GM12878 (cell line): ENCODE data around the gene WDR91. TPM values are rescaled to one million over a fixed set of nuclear protein-coding genes. Genes with fewer than 3 reads are reported as not detected.

Experiments
- HCFC1 ChIP-seq: fragments of 150-350 bp; IDR thresholded peaks from 2 replicates; pipeline ENCODE4 v1.6.1; 2014; ENCODE audit warnings: low read length
- KDM1A ChIP-seq: fragments of 200-600 bp; sonication (generic); IDR thresholded peaks from 2 replicates; pipeline ENCODE4 v1.6.1; 2016; ENCODE audit warnings: borderline replicate concordance
- NFIC ChIP-seq: IDR thresholded peaks from 2 replicates; pipeline ENCODE4 v1.6.1; 2012; ENCODE audit warnings: low read depth, mild to moderate bottlenecking, inconsistent platforms, low read length, moderate library complexity
- NRF1 ChIP-seq: conservative IDR thresholded peaks from 2 replicates; pipeline ENCODE4 v1.6.1; 2011; ENCODE audit warnings: mild to moderate bottlenecking, low read depth, low read length, improper control_type of control experiment
- POLR2AphosphoS5 ChIP-seq: IDR thresholded peaks from 2 replicates; pipeline ENCODE4 v1.6.1; 2011; ENCODE audit warnings: mild to moderate bottlenecking, low read length, inconsistent platforms
- RELA ChIP-seq: fragments of 450-650 bp; IDR thresholded peaks from 2 replicates; pipeline ENCODE4 v1.8.0; 2014; ENCODE audit warnings: borderline replicate concordance; ENCODE audit not compliant: partially characterized antibody
- SMARCA5 ChIP-seq: fragments of 450-650 bp; IDR thresholded peaks from 2 replicates; pipeline ENCODE4 v1.6.1; 2017; ENCODE audit warnings: mild to moderate bottlenecking
- SREBF1 ChIP-seq: IDR thresholded peaks from 2 replicates; pipeline ENCODE4 v1.6.1; 2012; ENCODE audit warnings: mild to moderate bottlenecking, low read length
- SRF ChIP-seq, 2 experiments: IDR thresholded peaks; 2 replicates each; pipeline ENCODE4 v1.6.1; 2011; ENCODE audit warnings: low read depth in 2 of 2, low read length in 2 of 2, mild to moderate bottlenecking in 1 of 2, moderate library complexity in 1 of 2
- STAT3 ChIP-seq: IDR thresholded peaks from 2 replicates; pipeline ENCODE4 v1.6.1; 2011; ENCODE audit warnings: low read depth, low read length, improper control_type of control experiment
- TAF1 ChIP-seq: IDR thresholded peaks from 2 replicates; pipeline ENCODE4 v1.6.1; 2011; ENCODE audit warnings: mild to moderate bottlenecking, low read depth, low read length, borderline replicate concordance
- TARDBP ChIP-seq: IDR thresholded peaks from 2 replicates; pipeline ENCODE4 v1.6.1; 2016; ENCODE audit warnings: borderline replicate concordance
- TCF7 ChIP-seq: IDR thresholded peaks from 2 replicates; pipeline ENCODE4 v1.6.1; 2014; ENCODE audit warnings: antibody characterized with exemption, borderline replicate concordance
- ZNF274 ChIP-seq: IDR thresholded peaks from one replicate; pipeline ENCODE4 v1.8.0; 2011; ENCODE audit not compliant: insufficient read length, insufficient read depth
- polyA plus RNA-seq, 11 experiments: library from polyadenylated mRNA; depleted of rRNA in 4 of 11; unstranded in 6 of 11; stranded (reverse) in 5 of 11; fragments of >200 nt; fragmentation: Nextera tagmentation in 4 of 11; fragmentation: Illumina TruSeq in 1 of 11; extraction: Ambion mirVana in 4 of 11; extraction: Trizol in 1 of 11; gene quantifications; 1 replicate in 1 of 11; 2 replicates in 10 of 11; pipeline versions ENCODE4 v1.2.1 to v1.2.3, GENCODE V29; 2011 to 2016; ENCODE audit warnings: inconsistent platforms in 2 of 11, missing spikeins in 2 of 11, low read depth in 1 of 11
- total RNA-seq, 4 experiments: library from RNA; depleted of rRNA in 3 of 4; stranded (reverse); fragments of >200 nt in 3 of 4; fragmentation: Illumina TruSeq in 1 of 4; extraction: Trizol in 1 of 4; gene quantifications; 2 replicates each; pipeline versions ENCODE4 v1.2.1 to v1.2.3, GENCODE V29; 2013 to 2021
- TF ChIP-seq, protein P1 (sequence below): fragments of 450-650 bp; IDR thresholded peaks from 2 replicates; pipeline ENCODE4 v1.6.1; 2017; ENCODE audit warnings: mild to moderate bottlenecking, moderate library complexity
- TF ChIP-seq, protein P2 (sequence below): fragments of 450-650 bp; IDR thresholded peaks from 2 replicates; pipeline ENCODE4 v1.6.1; 2016; ENCODE audit warnings: mild to moderate bottlenecking
- TF ChIP-seq, protein P3 (sequence below): fragments of 450-650 bp; IDR thresholded peaks from 2 replicates; pipeline ENCODE4 v1.6.1; 2018; ENCODE audit warnings: mild to moderate bottlenecking, low read depth, moderate library complexity; ENCODE audit not compliant: partially characterized antibody
- TF ChIP-seq, protein P4 (sequence below): IDR thresholded peaks from 2 replicates; pipeline ENCODE4 v1.6.1; 2012; ENCODE audit warnings: low read depth, low read length, improper control_type of control experiment
- TF ChIP-seq, protein P5 (sequence below): fragments of 450-650 bp; formaldehyde crosslinking; IDR thresholded peaks from 2 replicates; pipeline ENCODE4 v1.4.0; 2020; ENCODE audit warnings: mild to moderate bottlenecking, moderate library complexity

Gene WDR91
- total and polyA plus RNA-seq, 10 of the 15 experiments (the other 5 are each of a cell fraction or from before 2014, with no cell fraction given): 7.6 to 83.3 (median 16.5) TPM

DNA sequence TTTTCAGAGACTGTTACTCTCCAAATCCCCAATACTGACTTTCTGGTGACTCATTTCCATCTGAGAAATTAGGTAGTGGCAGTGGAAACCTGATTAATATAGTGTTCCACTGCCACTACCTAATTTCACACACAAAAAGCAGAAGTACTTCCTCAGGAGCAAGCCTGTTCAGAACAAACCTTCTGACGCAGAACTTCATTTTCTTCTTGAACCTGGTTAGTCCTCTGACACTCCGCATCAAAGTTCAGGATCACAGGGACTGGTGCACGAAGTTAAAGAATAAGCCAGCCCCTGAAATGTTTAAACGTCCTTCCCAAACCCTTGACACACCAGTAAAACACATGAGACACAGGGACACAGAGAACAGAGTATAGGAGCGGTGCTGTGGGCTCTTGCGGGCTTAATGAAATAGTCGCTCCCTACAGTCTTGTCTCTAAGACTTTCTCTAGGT lies 4.4 kb downstream of the WDR91 start (continued):
- TF ChIP-seq, protein P1, sequence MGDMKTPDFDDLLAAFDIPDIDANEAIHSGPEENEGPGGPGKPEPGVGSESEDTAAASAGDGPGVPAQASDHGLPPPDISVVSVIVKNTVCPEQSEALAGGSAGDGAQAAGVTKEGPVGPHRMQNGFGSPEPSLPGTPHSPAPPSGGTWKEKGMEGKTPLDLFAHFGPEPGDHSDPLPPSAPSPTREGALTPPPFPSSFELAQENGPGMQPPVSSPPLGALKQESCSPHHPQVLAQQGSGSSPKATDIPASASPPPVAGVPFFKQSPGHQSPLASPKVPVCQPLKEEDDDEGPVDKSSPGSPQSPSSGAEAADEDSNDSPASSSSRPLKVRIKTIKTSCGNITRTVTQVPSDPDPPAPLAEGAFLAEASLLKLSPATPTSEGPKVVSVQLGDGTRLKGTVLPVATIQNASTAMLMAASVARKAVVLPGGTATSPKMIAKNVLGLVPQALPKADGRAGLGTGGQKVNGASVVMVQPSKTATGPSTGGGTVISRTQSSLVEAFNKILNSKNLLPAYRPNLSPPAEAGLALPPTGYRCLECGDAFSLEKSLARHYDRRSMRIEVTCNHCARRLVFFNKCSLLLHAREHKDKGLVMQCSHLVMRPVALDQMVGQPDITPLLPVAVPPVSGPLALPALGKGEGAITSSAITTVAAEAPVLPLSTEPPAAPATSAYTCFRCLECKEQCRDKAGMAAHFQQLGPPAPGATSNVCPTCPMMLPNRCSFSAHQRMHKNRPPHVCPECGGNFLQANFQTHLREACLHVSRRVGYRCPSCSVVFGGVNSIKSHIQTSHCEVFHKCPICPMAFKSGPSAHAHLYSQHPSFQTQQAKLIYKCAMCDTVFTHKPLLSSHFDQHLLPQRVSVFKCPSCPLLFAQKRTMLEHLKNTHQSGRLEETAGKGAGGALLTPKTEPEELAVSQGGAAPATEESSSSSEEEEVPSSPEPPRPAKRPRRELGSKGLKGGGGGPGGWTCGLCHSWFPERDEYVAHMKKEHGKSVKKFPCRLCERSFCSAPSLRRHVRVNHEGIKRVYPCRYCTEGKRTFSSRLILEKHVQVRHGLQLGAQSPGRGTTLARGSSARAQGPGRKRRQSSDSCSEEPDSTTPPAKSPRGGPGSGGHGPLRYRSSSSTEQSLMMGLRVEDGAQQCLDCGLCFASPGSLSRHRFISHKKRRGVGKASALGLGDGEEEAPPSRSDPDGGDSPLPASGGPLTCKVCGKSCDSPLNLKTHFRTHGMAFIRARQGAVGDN: peak; percentile 82; the same call in 1 of the 2 replicates
- TF ChIP-seq NRF1 (no peak), HCFC1 (no peak), TCF7 (no peak), TARDBP (no peak), NFIC (peak; percentile 79), TAF1 (no peak), POLR2AphosphoS5 (no peak; the same call in 1 of the 2 replicates), KDM1A (no peak), RELA (no peak), SRF (IDR thresholded peaks at IDR 0.05; ENCODE audit: low read depth in 2 of 2, low read length in 2 of 2) (no peak), ZNF274 (no peak), SREBF1 (no peak), STAT3 (no peak), SMARCA5 (no peak)
- TF ChIP-seq, protein P2, sequence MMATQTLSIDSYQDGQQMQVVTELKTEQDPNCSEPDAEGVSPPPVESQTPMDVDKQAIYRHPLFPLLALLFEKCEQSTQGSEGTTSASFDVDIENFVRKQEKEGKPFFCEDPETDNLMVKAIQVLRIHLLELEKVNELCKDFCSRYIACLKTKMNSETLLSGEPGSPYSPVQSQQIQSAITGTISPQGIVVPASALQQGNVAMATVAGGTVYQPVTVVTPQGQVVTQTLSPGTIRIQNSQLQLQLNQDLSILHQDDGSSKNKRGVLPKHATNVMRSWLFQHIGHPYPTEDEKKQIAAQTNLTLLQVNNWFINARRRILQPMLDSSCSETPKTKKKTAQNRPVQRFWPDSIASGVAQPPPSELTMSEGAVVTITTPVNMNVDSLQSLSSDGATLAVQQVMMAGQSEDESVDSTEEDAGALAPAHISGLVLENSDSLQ: no peak
- TF ChIP-seq, protein P3, sequence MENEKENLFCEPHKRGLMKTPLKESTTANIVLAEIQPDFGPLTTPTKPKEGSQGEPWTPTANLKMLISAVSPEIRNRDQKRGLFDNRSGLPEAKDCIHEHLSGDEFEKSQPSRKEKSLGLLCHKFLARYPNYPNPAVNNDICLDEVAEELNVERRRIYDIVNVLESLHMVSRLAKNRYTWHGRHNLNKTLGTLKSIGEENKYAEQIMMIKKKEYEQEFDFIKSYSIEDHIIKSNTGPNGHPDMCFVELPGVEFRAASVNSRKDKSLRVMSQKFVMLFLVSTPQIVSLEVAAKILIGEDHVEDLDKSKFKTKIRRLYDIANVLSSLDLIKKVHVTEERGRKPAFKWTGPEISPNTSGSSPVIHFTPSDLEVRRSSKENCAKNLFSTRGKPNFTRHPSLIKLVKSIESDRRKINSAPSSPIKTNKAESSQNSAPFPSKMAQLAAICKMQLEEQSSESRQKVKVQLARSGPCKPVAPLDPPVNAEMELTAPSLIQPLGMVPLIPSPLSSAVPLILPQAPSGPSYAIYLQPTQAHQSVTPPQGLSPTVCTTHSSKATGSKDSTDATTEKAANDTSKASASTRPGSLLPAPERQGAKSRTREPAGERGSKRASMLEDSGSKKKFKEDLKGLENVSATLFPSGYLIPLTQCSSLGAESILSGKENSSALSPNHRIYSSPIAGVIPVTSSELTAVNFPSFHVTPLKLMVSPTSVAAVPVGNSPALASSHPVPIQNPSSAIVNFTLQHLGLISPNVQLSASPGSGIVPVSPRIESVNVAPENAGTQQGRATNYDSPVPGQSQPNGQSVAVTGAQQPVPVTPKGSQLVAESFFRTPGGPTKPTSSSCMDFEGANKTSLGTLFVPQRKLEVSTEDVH: no peak
- TF ChIP-seq, protein P4, sequence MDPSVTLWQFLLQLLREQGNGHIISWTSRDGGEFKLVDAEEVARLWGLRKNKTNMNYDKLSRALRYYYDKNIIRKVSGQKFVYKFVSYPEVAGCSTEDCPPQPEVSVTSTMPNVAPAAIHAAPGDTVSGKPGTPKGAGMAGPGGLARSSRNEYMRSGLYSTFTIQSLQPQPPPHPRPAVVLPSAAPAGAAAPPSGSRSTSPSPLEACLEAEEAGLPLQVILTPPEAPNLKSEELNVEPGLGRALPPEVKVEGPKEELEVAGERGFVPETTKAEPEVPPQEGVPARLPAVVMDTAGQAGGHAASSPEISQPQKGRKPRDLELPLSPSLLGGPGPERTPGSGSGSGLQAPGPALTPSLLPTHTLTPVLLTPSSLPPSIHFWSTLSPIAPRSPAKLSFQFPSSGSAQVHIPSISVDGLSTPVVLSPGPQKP: no peak
- TF ChIP-seq, protein P5, sequence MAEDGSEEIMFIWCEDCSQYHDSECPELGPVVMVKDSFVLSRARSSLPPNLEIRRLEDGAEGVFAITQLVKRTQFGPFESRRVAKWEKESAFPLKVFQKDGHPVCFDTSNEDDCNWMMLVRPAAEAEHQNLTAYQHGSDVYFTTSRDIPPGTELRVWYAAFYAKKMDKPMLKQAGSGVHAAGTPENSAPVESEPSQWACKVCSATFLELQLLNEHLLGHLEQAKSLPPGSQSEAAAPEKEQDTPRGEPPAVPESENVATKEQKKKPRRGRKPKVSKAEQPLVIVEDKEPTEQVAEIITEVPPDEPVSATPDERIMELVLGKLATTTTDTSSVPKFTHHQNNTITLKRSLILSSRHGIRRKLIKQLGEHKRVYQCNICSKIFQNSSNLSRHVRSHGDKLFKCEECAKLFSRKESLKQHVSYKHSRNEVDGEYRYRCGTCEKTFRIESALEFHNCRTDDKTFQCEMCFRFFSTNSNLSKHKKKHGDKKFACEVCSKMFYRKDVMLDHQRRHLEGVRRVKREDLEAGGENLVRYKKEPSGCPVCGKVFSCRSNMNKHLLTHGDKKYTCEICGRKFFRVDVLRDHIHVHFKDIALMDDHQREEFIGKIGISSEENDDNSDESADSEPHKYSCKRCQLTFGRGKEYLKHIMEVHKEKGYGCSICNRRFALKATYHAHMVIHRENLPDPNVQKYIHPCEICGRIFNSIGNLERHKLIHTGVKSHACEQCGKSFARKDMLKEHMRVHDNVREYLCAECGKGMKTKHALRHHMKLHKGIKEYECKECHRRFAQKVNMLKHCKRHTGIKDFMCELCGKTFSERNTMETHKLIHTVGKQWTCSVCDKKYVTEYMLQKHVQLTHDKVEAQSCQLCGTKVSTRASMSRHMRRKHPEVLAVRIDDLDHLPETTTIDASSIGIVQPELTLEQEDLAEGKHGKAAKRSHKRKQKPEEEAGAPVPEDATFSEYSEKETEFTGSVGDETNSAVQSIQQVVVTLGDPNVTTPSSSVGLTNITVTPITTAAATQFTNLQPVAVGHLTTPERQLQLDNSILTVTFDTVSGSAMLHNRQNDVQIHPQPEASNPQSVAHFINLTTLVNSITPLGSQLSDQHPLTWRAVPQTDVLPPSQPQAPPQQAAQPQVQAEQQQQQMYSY (CRISPR knock-in tag): no peak
